Cortex of kidney (tissue), 1 donor: ENCODE measurements around the gene KCNK15.
"Not testable (repeated sequence)": the region's sequence is repeated elsewhere in the genome, so short reads cannot be mapped to it uniquely, and the experiment has no call there.

ENCODE experiments used
- DNase-seq: peaks from one replicate; lab custom pipeline; 2025; lab: John Stamatoyannopoulos, UW

Gene KCNK15

GRCh38 chr20:44759595-44759994 lies 13.9 kb downstream of the KCNK15 start:
- no peak for DNase-seq

GRCh38 chr20:44761423-44761822 lies 15.8 kb downstream of the KCNK15 start:
- DNase-seq: no peak

GRCh38 chr20:44762466-44763140 lies 16.9 kb downstream of the KCNK15 start:
- no peak for DNase-seq

- DNase-seq: not testable (repeated sequence)
Observed at GRCh38 chr20:44763798-44764197, 18.1 kb downstream of the KCNK15 start.

- DNase-seq: no peak
Observed at GRCh38 chr20:44765091-44765490, 19.4 kb downstream of the KCNK15 start.

GRCh38 chr20:44765701-44766347 lies 20.2 kb downstream of the KCNK15 start:
- no peak for DNase-seq

GRCh38 chr20:44768256-44768655 lies 22.6 kb downstream of the KCNK15 start:
- DNase-seq: no peak

- DNase-seq: no peak
Observed at GRCh38 chr20:44768854-44769480, 23.3 kb downstream of the KCNK15 start.

- no peak for DNase-seq
Observed at GRCh38 chr20:44769481-44769863, 23.8 kb downstream of the KCNK15 start.

GRCh38 chr20:44770484-44771171 lies 25.0 kb downstream of the KCNK15 start:
- no peak for DNase-seq

- no peak for DNase-seq
Observed at GRCh38 chr20:44771172-44771535, 25.5 kb downstream of the KCNK15 start.

GRCh38 chr20:44772636-44773035 lies 27.0 kb downstream of the KCNK15 start:
- DNase-seq: no peak

- DNase-seq: no peak
Observed at GRCh38 chr20:44773070-44773829, 27.6 kb downstream of the KCNK15 start.

GRCh38 chr20:44776980-44777379 lies 31.3 kb downstream of the KCNK15 start:
- DNase-seq: no peak

- no peak for DNase-seq
Observed at GRCh38 chr20:44780226-44780625, 34.6 kb downstream of the KCNK15 start.

GRCh38 chr20:44781118-44781517 lies 35.5 kb downstream of the KCNK15 start:
- no peak for DNase-seq

- DNase-seq: no peak
Observed at GRCh38 chr20:44781791-44782190, 36.1 kb downstream of the KCNK15 start.

- no peak for DNase-seq
Observed at GRCh38 chr20:44784688-44785087, 39.0 kb downstream of the KCNK15 start.

- DNase-seq: no peak
Observed at GRCh38 chr20:44785768-44786167, 40.1 kb downstream of the KCNK15 start.

- DNase-seq: no peak
Observed at GRCh38 chr20:44787299-44787698, 41.6 kb downstream of the KCNK15 start.

- DNase-seq: no peak
Observed at GRCh38 chr20:44788706-44789456, 43.2 kb downstream of the KCNK15 start.
